NCI-H1694 (cell line): ENCODE results near the gene FAM181A.
A peak's percentile ranks its signal among the peaks of the same experiment; 100 is the strongest.

Experiments
- DNase-seq: peaks from one replicate; lab custom pipeline; 2025; lab: John Stamatoyannopoulos, UW

The FAM181A gene

DNA sequence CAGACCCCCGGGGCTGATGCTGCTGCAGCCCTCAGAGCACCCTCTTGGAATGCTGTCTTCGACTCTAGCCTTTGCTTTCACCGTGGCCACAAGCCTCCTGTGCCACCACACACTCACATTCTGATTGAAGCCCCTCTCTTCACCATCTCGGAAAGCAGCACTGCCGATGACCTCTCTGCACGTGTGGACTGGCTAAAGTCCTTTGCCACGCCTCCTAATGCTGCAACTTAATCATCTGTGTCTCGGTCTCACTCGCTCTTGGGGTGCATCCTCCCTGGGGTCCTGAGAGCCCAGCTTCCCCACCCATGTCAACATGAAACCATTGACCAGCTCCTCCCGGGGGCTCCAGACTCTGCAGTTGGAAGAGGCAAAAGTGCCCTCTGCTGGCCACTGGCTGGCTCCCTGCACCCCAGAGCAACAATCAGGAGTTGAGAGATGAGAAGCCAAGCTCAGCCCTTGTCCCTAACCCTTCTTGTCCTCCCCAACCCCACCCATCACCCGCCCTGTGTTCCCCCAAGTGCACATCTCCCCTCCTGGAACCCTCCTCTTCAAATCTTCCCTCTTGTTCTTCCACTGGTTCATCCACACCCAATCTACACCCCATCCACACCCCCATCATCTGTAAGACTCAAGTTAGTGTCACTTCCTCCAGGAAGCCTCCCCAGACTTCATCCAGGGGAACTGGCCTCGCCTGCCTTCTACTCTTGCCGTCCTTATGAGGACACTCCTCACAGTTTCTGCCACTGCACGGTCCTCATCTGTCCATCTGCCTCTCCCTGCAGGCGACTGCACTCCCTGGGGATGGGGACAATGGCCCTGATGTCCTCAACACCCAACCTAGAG, 23.6 kb upstream of the FAM181A start:
- DNase-seq = peak; percentile 53

DNA sequence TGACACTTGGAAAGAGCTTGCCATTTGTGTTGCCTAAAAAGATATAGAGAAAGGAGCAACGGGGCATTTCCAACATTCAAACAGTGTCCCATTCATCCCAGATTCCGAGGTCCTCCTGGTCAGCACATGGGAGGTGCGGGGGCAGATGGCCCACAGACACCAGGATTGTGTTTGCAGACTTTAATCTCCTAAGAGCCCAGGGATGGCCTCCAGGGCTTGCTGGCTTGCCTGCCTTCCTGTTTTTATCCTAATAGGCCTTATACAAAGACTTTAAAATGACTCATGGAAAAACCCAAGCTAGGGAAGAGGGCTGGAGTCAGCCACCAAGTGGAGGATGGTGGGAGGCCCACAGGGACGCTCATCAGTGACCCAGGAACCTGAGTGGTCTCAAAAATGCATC, 21.5 kb upstream of the FAM181A start:
- no peak for DNase-seq

GRCh38 chr14:93906341-93907329, 20.5 kb upstream of the FAM181A start:
- peak; percentile 93 for DNase-seq

DNA sequence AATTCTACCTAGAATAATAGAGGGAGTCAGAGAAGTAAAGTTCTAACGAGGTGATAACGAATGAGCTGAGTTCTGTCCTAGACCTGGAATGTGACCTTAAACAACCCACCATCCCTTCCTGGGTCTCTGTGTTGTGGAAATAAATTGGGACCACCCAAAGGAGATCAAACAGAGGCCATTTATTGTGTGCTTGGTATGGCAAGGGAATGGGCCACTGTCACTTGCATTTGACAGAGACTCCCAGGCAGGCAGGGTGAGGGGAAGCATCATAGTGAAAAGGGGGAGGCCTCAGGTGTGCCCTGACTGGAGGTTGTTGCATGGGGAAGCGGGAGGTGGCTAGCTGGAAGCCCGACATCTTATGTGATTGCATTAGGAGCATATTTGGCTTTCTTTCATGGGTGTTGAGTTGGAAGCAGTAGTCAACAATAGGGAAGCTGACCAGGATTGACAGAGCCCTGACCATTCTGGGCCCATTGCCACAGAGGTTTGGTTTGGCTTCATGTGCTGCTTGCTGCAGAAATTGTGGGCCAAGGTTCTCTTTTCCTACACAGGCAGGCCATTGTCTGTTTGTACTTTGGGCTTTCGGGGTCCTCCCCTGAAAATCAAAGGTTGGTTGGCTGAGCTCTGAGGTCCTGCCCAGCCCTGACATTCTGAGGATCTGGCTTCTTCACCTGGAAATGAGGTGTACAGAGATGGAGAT, 17.6 kb upstream of the FAM181A start:
- no peak for DNase-seq

DNA sequence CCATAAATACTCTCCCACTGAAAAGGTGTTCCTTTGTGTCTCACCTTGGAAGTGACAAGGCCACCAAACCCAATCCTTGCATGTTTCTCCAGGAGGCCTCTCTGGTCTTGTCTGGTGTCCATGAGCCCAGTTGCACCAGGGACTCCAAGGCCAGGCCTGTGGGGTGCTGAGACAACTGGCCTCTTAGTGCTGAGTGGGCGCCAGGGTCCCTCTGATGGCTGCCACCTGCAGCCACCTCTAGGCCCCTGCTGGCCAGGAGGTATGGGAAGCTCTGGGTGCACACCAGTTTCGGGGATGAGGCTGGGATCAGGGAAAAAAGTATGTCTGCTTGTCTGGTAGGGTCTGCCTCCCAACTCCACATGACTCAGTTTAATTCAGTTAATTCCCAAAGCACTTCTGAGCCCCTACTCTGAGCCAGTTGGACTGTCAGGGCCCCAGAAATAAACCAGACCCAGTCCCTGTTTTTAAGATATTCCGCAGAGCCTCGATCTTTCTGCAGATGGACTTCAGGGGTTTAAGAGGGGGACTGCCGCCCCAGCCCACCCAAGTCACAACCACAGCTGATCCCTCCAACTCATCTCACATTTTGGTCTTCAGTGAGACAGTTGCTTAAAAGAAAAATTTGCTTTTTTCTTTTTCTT, 15.0 kb upstream of the FAM181A start:
- DNase-seq = no peak

- no peak for DNase-seq
These were observed 14.4 kb upstream of the FAM181A start for GRCh38 chr14:93912782-93913181.

- no peak for DNase-seq
These were observed 12.9 kb upstream of the FAM181A start for GRCh38 chr14:93914278-93914677.

DNA sequence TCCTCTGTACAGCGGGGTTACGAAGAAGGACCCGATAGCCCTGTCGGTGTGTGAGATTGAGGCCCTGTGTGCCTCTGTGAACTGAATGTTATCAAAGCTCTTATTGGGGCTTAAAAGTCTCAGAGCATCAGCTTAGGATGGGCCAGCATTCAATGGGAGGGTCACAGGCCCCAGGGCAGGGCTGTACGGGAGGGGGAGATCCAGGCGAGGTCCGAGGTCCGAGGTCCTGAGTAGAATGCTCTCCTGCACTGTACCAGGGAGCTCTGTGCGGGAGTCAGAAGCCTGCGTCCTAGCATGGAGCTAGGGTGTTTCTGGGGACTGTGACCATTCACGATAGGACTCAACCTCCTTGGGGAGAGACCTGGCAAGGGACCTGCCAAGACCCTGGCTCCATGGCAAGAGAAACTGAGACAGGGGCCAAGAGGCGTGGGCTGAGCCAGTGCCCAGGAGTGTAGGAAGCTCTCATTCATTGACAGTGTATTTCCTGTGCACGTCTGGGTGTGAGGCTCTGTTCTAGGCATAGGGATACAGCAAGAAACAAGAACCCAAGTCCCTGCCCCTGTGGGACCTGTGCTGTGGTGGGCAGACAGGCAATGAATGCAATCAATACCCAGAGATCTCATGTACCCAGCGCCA, 12.0 kb upstream of the FAM181A start:
- no peak for DNase-seq

DNA sequence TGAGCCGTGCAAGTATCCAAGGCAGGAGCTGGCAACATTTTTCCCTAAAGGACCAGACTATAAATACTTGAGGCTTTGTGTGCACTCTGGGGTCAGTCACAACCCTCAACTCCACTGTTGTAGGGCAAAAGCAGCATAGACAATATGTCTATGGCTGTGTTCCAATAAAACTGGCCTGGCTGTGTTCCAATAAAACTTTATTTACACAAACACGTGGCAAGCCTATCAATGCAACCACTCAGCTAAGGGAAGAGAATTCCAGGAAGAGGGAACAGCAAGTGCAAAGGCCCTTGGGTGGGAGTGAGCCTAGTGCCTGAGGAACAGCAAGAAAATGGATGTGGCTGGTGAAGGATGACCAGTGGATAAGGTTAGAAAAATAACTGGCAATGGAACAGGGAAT, 11.3 kb upstream of the FAM181A start:
- no peak for DNase-seq

GRCh38 chr14:93916498-93916897, 10.6 kb upstream of the FAM181A start:
- no peak for DNase-seq

- DNase-seq = no peak
These were observed 10.0 kb upstream of the FAM181A start for GRCh38 chr14:93917141-93917540.

DNA sequence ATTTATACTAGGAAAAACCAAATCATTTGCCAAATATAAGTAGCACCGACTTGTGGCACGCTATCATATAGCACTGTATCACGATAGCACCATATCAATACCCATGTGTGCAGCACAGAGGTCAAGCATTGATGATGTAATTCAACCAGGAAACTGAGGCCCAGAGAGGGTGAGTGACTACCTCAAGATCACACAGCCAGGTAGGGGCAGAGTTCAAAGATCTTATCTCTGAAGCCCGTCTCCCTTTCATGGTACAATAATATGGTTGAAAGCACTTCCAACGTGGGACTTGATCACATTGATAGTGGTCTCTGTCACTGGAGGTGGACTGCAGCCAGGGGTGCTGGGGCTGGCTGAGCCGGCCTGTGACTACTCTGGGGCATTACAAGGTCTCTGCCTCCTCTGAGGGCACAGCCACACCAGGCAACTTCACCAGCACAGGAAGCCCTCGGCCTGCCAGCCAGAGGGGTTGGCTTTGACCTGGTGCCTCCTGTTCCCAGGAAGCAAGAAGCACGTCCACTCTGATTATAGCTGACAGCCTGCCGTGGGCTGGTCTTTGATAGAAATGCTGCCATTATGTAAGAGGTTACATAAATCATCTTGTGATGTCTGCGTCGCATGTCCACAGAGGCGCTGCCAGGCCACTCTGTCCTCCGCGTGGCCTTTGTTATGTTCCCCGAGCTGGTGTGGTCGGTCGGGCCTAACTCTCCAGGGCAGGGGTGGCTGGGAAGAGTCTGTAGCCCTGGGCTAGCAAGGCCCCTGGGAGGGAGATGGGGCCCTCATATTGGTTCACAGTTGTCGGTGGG, 5.9 kb upstream of the FAM181A start:
- no peak for DNase-seq

DNA sequence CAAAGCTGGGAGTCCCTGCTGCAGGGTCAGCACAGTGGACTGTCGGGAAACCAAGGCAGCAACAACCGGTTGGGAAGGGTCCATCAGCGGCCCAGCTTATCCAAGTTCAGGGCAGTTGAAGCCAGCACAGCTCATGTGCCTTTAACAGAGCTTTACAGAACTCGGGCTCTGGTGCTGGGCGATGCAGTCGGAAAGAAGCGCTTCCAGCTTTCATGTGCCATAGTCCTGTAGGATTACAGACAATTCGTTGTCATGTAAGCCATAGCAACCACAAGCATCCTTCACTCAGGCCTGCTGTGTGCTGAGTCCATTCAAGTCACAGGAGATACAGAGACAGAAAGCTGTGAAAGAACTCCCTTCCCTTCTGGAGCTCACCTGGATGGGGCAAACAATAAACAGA, 3.5 kb upstream of the FAM181A start:
- no peak for DNase-seq

DNA sequence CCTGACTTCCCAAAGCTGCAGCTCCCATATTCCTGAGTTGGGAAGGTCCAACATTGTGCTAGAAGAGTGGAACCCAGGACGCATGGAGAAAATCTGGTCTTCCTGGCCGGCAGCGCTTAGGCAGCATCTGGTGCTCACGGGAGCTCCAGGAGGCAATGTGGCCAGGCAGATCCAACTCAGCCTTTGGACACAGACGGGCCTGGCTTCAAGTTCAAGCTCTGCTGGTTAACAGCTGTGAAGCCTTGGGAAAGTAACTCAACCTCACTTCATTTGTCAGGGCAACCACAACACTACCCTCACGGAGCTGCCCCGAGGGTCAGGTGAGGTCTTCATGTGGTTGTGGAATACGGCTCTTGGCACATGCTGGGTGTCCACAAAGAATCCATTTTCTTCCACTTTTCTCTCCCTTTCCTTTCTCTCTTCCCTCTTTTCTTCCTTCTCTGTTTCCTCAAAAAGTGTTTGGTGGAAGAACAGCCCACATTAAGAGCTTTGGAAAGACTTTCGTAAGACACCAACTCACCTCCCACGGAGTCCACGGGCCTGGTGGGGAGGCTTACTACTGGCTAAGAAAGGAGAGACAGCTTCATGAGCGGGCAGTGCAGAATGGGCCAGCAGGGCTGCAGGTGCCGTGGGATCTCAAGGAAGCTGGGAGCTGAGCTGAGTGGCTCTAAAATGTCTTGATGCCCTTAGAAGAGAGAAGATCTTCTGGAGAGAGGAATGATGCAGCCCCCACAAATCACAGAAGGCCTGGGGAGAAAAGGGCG, 2.4 kb upstream of the FAM181A start:
- no peak for DNase-seq

DNA sequence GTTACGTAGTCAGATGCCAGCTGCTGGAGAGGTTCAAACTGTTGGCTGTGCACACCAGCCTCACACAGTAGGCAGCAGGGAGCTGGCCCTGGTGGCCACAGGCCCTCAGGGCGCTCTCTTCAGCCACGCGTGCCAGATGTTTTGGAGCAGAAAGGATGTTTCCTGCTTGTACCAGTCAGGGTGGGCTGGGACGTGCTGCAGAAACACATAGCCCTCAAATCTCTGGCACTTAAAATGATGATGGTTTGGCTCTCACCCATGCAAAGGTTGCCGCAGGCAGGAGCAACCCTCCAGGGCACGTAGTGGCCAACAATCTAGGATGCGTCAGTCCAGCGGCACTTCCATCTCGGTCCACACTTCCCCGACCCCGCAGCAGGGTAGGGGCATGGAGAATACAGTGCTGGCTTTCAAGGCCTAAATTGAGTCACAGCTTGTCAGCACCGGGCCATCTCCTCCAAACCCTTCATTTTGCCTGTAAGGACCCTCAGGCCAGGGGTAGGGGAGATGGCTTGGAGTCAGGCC, 1.7 kb upstream of the FAM181A start:
- DNase-seq = no peak

DNA sequence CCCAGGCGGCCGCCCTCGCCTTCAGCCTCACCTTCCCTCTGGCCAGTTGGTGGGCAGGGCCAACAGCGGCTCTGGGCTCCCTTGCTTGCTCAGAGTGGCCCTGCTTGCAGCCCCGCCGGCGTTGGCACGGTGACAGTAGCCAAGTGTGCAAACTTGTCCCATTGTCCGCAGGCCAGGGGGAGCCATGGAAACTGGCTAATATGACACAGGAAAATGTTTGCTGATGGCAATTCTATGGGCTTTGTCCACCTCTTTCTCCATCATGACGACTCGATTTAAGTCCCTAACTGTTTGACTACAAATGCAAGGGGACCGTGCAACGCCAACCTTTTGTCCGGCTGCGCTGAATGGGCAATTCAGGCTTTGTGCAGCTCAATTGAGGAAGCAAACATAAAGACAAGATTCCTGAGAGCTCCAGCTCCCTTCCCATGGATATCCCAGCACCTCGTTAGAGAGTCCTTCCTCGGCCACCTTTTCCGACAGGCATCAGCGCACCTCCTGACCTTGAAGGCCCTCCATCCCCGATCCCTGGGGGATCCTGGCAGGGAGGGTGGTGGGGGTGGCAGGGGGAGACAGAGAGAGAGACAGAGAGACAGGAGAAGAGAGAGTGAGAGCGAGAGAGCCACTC, 785 bp upstream of the FAM181A start:
- no peak for DNase-seq

- no peak for DNase-seq
These were observed 629 bp downstream of the FAM181A start for GRCh38 chr14:93927800-93928145.

GRCh38 chr14:93928184-93929047, 1.3 kb downstream of the FAM181A start:
- DNase-seq = no peak
